SK-N-SH treated with all-trans-retinoic acid at 6 μM for 48 hours (cell line): ENCODE data around the gene UBALD2.

Experiments used
- ATAC-seq: fragments of 200-7000 bp; cut with Tn5 transposase; 3 replicates; pipeline ENCODE4 v1.9.1; 2020; ENCODE audit warnings: mild to moderate bottlenecking, moderate library complexity
- ARNTL ChIP-seq: fragments of 450-650 bp; formaldehyde crosslinking; IDR thresholded peaks from 2 replicates; pipeline ENCODE4 v1.5.0; 2020; ENCODE audit warnings: low read depth, mild to moderate bottlenecking, moderate library complexity, borderline replicate concordance
- BACH2 ChIP-seq: fragments of 250-450 bp; sonication (Bioruptor Pico); IDR thresholded peaks from 2 replicates; pipeline ENCODE4 v1.9.0; 2021; ENCODE audit warnings: mild to moderate bottlenecking, borderline replicate concordance
- CSDC2 ChIP-seq: fragments of 250-450 bp; sonication (Bioruptor Pico); IDR thresholded peaks from 2 replicates; pipeline ENCODE4 v1.5.0; 2020; ENCODE audit warnings: mild to moderate bottlenecking, moderate library complexity
- ESRRG ChIP-seq: fragments of 250-450 bp; sonication (Bioruptor Pico); IDR thresholded peaks from 2 replicates; pipeline ENCODE4 v1.6.1; 2021; ENCODE audit warnings: mild to moderate bottlenecking
- GLIS3 ChIP-seq: fragments of 250-450 bp; sonication (Bioruptor Pico); IDR thresholded peaks from 2 replicates; pipeline ENCODE4 v1.5.0; 2020; ENCODE audit warnings: mild to moderate bottlenecking, moderate library complexity
- ISL1 ChIP-seq: fragments of 250-450 bp; sonication (Bioruptor Pico); IDR thresholded peaks from 2 replicates; pipeline ENCODE4 v2.1.2; 2022; ENCODE audit warnings: mild to moderate bottlenecking, moderate library complexity
- OSR1 ChIP-seq: fragments of 250-450 bp; sonication (Bioruptor Pico); IDR thresholded peaks from 2 replicates; pipeline ENCODE4 v1.8.0; 2022; ENCODE audit warnings: moderate library complexity, mild to moderate bottlenecking, inconsistent platforms
- PATZ1 ChIP-seq: fragments of 250-450 bp; sonication (Bioruptor Pico); IDR thresholded peaks from 2 replicates; pipeline ENCODE4 v1.8.0; 2020; ENCODE audit warnings: mild to moderate bottlenecking, moderate library complexity, borderline replicate concordance
- POU6F1 ChIP-seq: fragments of 250-450 bp; sonication (Bioruptor Pico); IDR thresholded peaks from 2 replicates; pipeline ENCODE4 v1.8.0; 2021; ENCODE audit warnings: low read depth, mild to moderate bottlenecking, moderate library complexity, borderline replicate concordance
- PPARA ChIP-seq: fragments of 250-450 bp; sonication (Bioruptor Pico); IDR thresholded peaks from 2 replicates; pipeline ENCODE4 v1.5.0; 2020; ENCODE audit warnings: mild to moderate bottlenecking, borderline replicate concordance
- RARB ChIP-seq: fragments of 250-450 bp; sonication (Bioruptor Pico); IDR thresholded peaks from 2 replicates; pipeline ENCODE4 v1.8.0; 2021; ENCODE audit warnings: mild to moderate bottlenecking, moderate library complexity
- SNAI2 ChIP-seq: fragments of 250-450 bp; sonication (Bioruptor Pico); IDR thresholded peaks from 2 replicates; pipeline ENCODE4 v1.5.0; 2020; ENCODE audit warnings: mild to moderate bottlenecking, moderate library complexity
- TCF4 ChIP-seq: fragments of 250-450 bp; sonication (Bioruptor Pico); IDR thresholded peaks from 2 replicates; pipeline ENCODE4 v1.8.0; 2021; ENCODE audit warnings: mild to moderate bottlenecking, moderate library complexity, borderline replicate concordance
- TOX ChIP-seq: fragments of 250-450 bp; sonication (Bioruptor Pico); IDR thresholded peaks from 2 replicates; pipeline ENCODE4 v1.8.0; 2021; ENCODE audit warnings: mild to moderate bottlenecking, moderate library complexity, borderline replicate concordance
- TSHZ2 ChIP-seq: fragments of 250-450 bp; sonication (Bioruptor Pico); IDR thresholded peaks from 2 replicates; pipeline ENCODE4 v1.5.0; 2020; ENCODE audit warnings: mild to moderate bottlenecking, moderate library complexity
- ZC3H10 ChIP-seq: fragments of 250-450 bp; sonication (Bioruptor Pico); IDR thresholded peaks from 2 replicates; pipeline ENCODE4 v1.5.1; 2021; ENCODE audit warnings: mild to moderate bottlenecking, moderate library complexity
- ZFP3 ChIP-seq: fragments of 250-450 bp; sonication (Bioruptor Pico); IDR thresholded peaks from 2 replicates; pipeline ENCODE4 v1.5.0; 2020; ENCODE audit warnings: mild to moderate bottlenecking, moderate library complexity
- ZFP30 ChIP-seq: fragments of 450-650 bp; formaldehyde crosslinking; IDR thresholded peaks from 2 replicates; pipeline ENCODE4 v1.5.0; 2022; ENCODE audit warnings: mild to moderate bottlenecking, moderate library complexity
- ZNF565 ChIP-seq: fragments of 450-650 bp; formaldehyde crosslinking; conservative IDR thresholded peaks from 2 replicates; pipeline ENCODE4 v1.5.0; 2020; ENCODE audit warnings: low read depth, mild to moderate bottlenecking, moderate library complexity
- ZNF70 ChIP-seq: fragments of 450-650 bp; formaldehyde crosslinking; IDR thresholded peaks from 2 replicates; pipeline ENCODE4 v1.5.0; 2020; ENCODE audit warnings: mild to moderate bottlenecking, moderate library complexity
- TF ChIP-seq, protein P1 (sequence below): fragments of 250-450 bp; sonication (Bioruptor Pico); IDR thresholded peaks from 2 replicates; pipeline ENCODE4 v1.5.1; 2021; ENCODE audit warnings: mild to moderate bottlenecking, moderate library complexity

Gene UBALD2

DNA sequence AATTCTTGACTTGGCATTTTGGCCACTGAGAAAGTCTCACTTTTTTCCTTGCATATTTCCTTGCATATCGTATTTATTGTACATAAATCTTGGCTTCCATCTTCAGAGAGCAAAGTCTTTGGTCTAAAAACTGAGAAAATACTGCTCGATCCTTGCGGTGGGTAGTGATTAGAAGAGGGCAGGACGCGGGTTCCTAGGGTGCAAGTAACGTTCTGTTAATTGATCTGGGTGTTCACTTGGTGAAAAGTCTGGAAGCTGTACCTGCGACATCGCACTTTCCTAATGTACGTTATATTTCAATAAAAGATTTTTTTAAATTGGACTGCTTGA, 758 bp upstream of the UBALD2 start:
- ATAC-seq = no peak

GRCh38 chr17:76265624-76266243, 586 bp downstream of the UBALD2 start:
- TF ChIP-seq POU6F1 (CRISPR knock-in tag) (no peak), SNAI2 (CRISPR knock-in tag) (no peak)
- TF ChIP-seq, all 23 proteins: peak for 0
- peak; percentile 24; the same call in 2 of the 3 replicates for ATAC-seq

More for the DNA sequence above, 758 bp upstream of the UBALD2 start:
- TF ChIP-seq TOX (CRISPR knock-in tag) = no peak
- no peak for TF ChIP-seq ZFP3 (CRISPR knock-in tag)
- TF ChIP-seq, protein P1, sequence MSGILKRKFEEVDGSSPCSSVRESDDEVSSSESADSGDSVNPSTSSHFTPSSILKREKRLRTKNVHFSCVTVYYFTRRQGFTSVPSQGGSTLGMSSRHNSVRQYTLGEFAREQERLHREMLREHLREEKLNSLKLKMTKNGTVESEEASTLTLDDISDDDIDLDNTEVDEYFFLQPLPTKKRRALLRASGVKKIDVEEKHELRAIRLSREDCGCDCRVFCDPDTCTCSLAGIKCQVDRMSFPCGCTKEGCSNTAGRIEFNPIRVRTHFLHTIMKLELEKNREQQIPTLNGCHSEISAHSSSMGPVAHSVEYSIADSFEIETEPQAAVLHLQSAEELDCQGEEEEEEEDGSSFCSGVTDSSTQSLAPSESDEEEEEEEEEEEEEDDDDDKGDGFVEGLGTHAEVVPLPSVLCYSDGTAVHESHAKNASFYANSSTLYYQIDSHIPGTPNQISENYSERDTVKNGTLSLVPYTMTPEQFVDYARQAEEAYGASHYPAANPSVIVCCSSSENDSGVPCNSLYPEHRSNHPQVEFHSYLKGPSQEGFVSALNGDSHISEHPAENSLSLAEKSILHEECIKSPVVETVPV (CRISPR knock-in tag) = no peak
- TF ChIP-seq PPARA (CRISPR knock-in tag) = no peak
- no peak for TF ChIP-seq ARNTL (CRISPR knock-in tag)
- TF ChIP-seq ZFP30 (CRISPR knock-in tag) = no peak
- no peak for TF ChIP-seq TCF4 (CRISPR knock-in tag)
- TF ChIP-seq SNAI2 (CRISPR knock-in tag) = no peak
- TF ChIP-seq PATZ1 = no peak
- no peak for TF ChIP-seq RARB (CRISPR knock-in tag)
- no peak for TF ChIP-seq ZC3H10 (CRISPR knock-in tag)
- TF ChIP-seq TSHZ2 (CRISPR knock-in tag) = no peak
- no peak for TF ChIP-seq ZNF70 (CRISPR knock-in tag)
- TF ChIP-seq GLIS3 (CRISPR knock-in tag) = no peak
- no peak for TF ChIP-seq OSR1 (CRISPR knock-in tag)

GRCh38 chr17:76266244-76266938, 1.2 kb downstream of the UBALD2 start:
- ATAC-seq = no peak
- no peak for TF ChIP-seq BACH2 (CRISPR knock-in tag)
- TF ChIP-seq, protein P1 (CRISPR knock-in tag) = no peak
- no peak for TF ChIP-seq ZNF70 (CRISPR knock-in tag)
- TF ChIP-seq ARNTL (CRISPR knock-in tag) = no peak
- TF ChIP-seq CSDC2 (CRISPR knock-in tag) = no peak
- no peak for TF ChIP-seq TOX (CRISPR knock-in tag)
- TF ChIP-seq ISL1 (CRISPR knock-in tag) = no peak
- TF ChIP-seq TCF4 (CRISPR knock-in tag) = no peak
- TF ChIP-seq RARB (CRISPR knock-in tag) = no peak
- TF ChIP-seq PATZ1 = no peak
- no peak for TF ChIP-seq TSHZ2 (CRISPR knock-in tag)
- no peak for TF ChIP-seq SNAI2 (CRISPR knock-in tag)
- TF ChIP-seq ZNF565 = no peak
- TF ChIP-seq ZFP30 (CRISPR knock-in tag) = no peak
- TF ChIP-seq PPARA (CRISPR knock-in tag) = no peak
- TF ChIP-seq OSR1 (CRISPR knock-in tag) = no peak
- no peak for TF ChIP-seq ZC3H10 (CRISPR knock-in tag)
- TF ChIP-seq ESRRG (CRISPR knock-in tag) = no peak
